HCT116 (cell line): ENCODE measurements around the gene DHRS7B. TPM values are rescaled to one million over a fixed set of nuclear protein-coding genes. Genes with fewer than 3 reads are reported as not detected.
"Not testable (repeated sequence)": the region's sequence is repeated elsewhere in the genome, so short reads cannot be mapped to it uniquely, and the experiment has no call there.

Experiments
- ATAC-seq: fragments of 200-7000 bp; cut with Tn5 transposase; 2 replicates; pipeline ENCODE4 v1.9.1; 2020; ENCODE audit warnings: mild to moderate bottlenecking, moderate library complexity
- BruUV-seq: library from RNA; stranded (reverse); fragments of 400-500 nt; replicated peaks from 2 replicates; lab custom pipeline; 2021; lab: Mats Ljungman, UMichigan
- CTCF ChIA-PET: fragments of 300-600 bp; sonication (Branson Sonifier 250); formaldehyde crosslinking; loops from one replicate; lab custom pipeline; 2021; ENCODE audit warnings: antibody characterized with exemption; lab: Charles Lee
- POLR2A ChIA-PET: fragments of 300-600, 350-600 bp; sonication (Branson Sonifier 250); formaldehyde crosslinking; loops from one replicate; lab custom pipeline; 2021; ENCODE audit warnings: antibody characterized with exemption; lab: Charles Lee
- RAD21 ChIA-PET, 2 experiments: fragments of 300-600 bp; sonication (Branson Sonifier 250); formaldehyde crosslinking; loops; one replicate each; lab custom pipeline; 2023; ENCODE audit warnings: low total read pairs in 2 of 2; ENCODE audit not compliant: uncharacterized antibody in 2 of 2, unreplicated experiment in 2 of 2, low non-redundant PET in 1 of 2; lab: Charles Lee
- DNase-seq: peaks from one replicate; pipeline ENCODE4 v3.0.0-alpha.2; 2010; ENCODE audit warnings: low read depth, low spot score
- H2AFZ ChIP-seq: fragments of 200-600 bp; shearing (Covaris generic), sonication (generic); 2 replicates; pipeline ENCODE4 v1.6.1; 2017; ENCODE audit warnings: low read depth, mixed run types, mixed read lengths, antibody characterized with exemption, low read length; ENCODE audit not compliant: poor library complexity, severe bottlenecking
- H3K27ac ChIP-seq: 2 replicates; pipeline ENCODE4 v1.5.1; 2012; ENCODE audit warnings: low read depth, low read length
- H3K27me3 ChIP-seq: fragments of 200-600 bp; sonication (generic); 2 replicates; pipeline ENCODE4 v1.6.1; 2016; ENCODE audit warnings: mixed run types, low read length, mixed read lengths; ENCODE audit not compliant: insufficient read depth
- H3K36me3 ChIP-seq, 2 experiments: fragments of 200-500 bp in 1 of 2; fragments of 200-600 bp in 1 of 2; sonication (Bioruptor generic) in 1 of 2; sonication (generic) in 1 of 2; 2 replicates each; pipeline versions ENCODE4 v1.5.1 to v1.6.1; 2014 to 2016; ENCODE audit warnings: low read length in 2 of 2, inconsistent platforms in 1 of 2, mixed read lengths in 1 of 2, mixed run types in 1 of 2; ENCODE audit not compliant: insufficient read depth in 2 of 2, control insufficient read depth in 1 of 2
- H3K4me1 ChIP-seq, 2 experiments: fragments of 200-600 bp in 1 of 2; sonication (generic) in 1 of 2; 2 replicates each; pipeline versions ENCODE4 v1.5.1 to v1.6.1; 2012 to 2017; ENCODE audit warnings: low read length in 2 of 2, inconsistent platforms in 1 of 2, mild to moderate bottlenecking in 1 of 2, mixed read lengths in 1 of 2, mixed run types in 1 of 2, moderate library complexity in 1 of 2; ENCODE audit not compliant: insufficient read depth in 2 of 2, control insufficient read depth in 1 of 2
- H3K4me2 ChIP-seq: fragments of 200-600 bp; sonication (generic); 2 replicates; pipeline ENCODE4 v1.6.1; 2017; ENCODE audit warnings: mixed run types, low read length, mixed read lengths
- H3K4me3 ChIP-seq, 2 experiments: fragments of 200-600 bp in 1 of 2; sonication (generic) in 1 of 2; replicated peaks in 1 of 2; 2 replicates each; pipeline ENCODE4 v1.5.1; 2011 to 2016; ENCODE audit warnings: low read length in 2 of 2, control low read depth in 1 of 2, low read depth in 1 of 2, mild to moderate bottlenecking in 1 of 2, mixed read lengths in 1 of 2, mixed run types in 1 of 2
- H3K79me2 ChIP-seq: fragments of 200-600 bp; sonication (generic); 2 replicates; pipeline ENCODE4 v1.6.1; 2017; ENCODE audit warnings: mild to moderate bottlenecking, mixed run types, low read length, moderate library complexity, mixed read lengths; ENCODE audit not compliant: insufficient read depth
- H3K9ac ChIP-seq: fragments of 200-600 bp; sonication (generic); 2 replicates; pipeline ENCODE4 v1.6.1; 2016; ENCODE audit warnings: low read length, mixed read lengths
- H3K9me2 ChIP-seq: fragments of 200-600 bp; sonication (generic), shearing (Covaris generic); 2 replicates; pipeline ENCODE4 v1.6.1; 2017; ENCODE audit warnings: mixed run types, mild to moderate bottlenecking, moderate library complexity; ENCODE audit not compliant: insufficient read depth
- H3K9me3 ChIP-seq, 2 experiments: fragments of 200-500 bp in 1 of 2; fragments of 200-600 bp in 1 of 2; sonication (Bioruptor generic) in 1 of 2; sonication (generic) in 1 of 2; 2 replicates each; pipeline ENCODE4 v1.6.1; 2014 to 2017; ENCODE audit warnings: low read length in 2 of 2, mixed read lengths in 2 of 2, inconsistent platforms in 1 of 2, low read depth in 1 of 2, mild to moderate bottlenecking in 1 of 2, mixed run types in 1 of 2, moderate library complexity in 1 of 2; ENCODE audit not compliant: control insufficient read depth in 1 of 2, insufficient read depth in 1 of 2
- H4K20me1 ChIP-seq: fragments of 200-600 bp; sonication (generic), shearing (Covaris generic); 2 replicates; pipeline ENCODE4 v1.6.1; 2017; ENCODE audit warnings: mixed run types, mild to moderate bottlenecking, moderate library complexity; ENCODE audit not compliant: insufficient read depth
- CEBPB ChIP-seq: IDR thresholded peaks from 2 replicates; pipeline ENCODE4 v1.6.1; 2012; ENCODE audit warnings: low read depth
- CTCF ChIP-seq, 3 experiments: fragments of 200-600 bp in 1 of 3; sonication (generic) in 1 of 3; IDR thresholded peaks in 2 of 3; conservative IDR thresholded peaks in 1 of 3; 2 replicates each; pipeline ENCODE4 v1.5.1; 2012 to 2017; ENCODE audit warnings: low read depth in 2 of 3, low read length in 2 of 3, antibody characterized with exemption in 1 of 3, borderline replicate concordance in 1 of 3, control low read depth in 1 of 3, mild to moderate bottlenecking in 1 of 3, mixed read lengths in 1 of 3, mixed run types in 1 of 3, moderate library complexity in 1 of 3; ENCODE audit not compliant: insufficient read depth in 1 of 3
- EZH2phosphoT487 ChIP-seq: fragments of 200-600 bp; IDR thresholded peaks from 2 replicates; pipeline ENCODE4 v1.6.1; 2018; ENCODE audit warnings: antibody characterized with exemption, borderline replicate concordance
- POLR2AphosphoS5 ChIP-seq: IDR thresholded peaks from 2 replicates; pipeline ENCODE4 v1.6.1; 2011; ENCODE audit warnings: mild to moderate bottlenecking, low read depth, low read length, moderate library complexity
- SP1 ChIP-seq: IDR thresholded peaks from 2 replicates; pipeline ENCODE4 v1.6.1; 2012; ENCODE audit warnings: low read depth
- YY1 ChIP-seq: IDR thresholded peaks from 2 replicates; pipeline ENCODE4 v1.6.1; 2011; ENCODE audit warnings: low read length, low read depth, moderate library complexity, mild to moderate bottlenecking; ENCODE audit not compliant: insufficient replicate concordance; ENCODE audit errors: extremely low read depth
- intact Hi-C: fragments of 100-400 bp; cut with micrococcal nuclease; formaldehyde crosslinking; loops from 2 replicates; pipeline ENCODE4 v1.10.0; 2022
- total RNA-seq: library from RNA; stranded (reverse); gene quantifications from one replicate; pipeline ENCODE4 v1.2.1, GENCODE V29; 2021; ENCODE audit not compliant: unreplicated experiment

The DHRS7B gene
- total RNA-seq, 1 experiment from 2014 or later = 19.6 TPM

- RAD21 ChIA-PET = no interaction called here
- H3K9me3 ChIP-seq = no peaks in the 10 kb centered on the region
- intact Hi-C loops = no loop called here
- no peaks in the 10 kb centered on the region for H3K27me3 ChIP-seq
- no TSS peak for BruUV-seq
- H3K4me3 ChIP-seq = no peak overlapping the region
- no peaks in the 10 kb centered on the region for H3K36me3 ChIP-seq
- H2AFZ ChIP-seq = no peak overlapping the region
- H3K9ac ChIP-seq = no peak overlapping the region
- H3K4me1 ChIP-seq = no peaks in the 10 kb centered on the region
- POLR2A ChIA-PET = no interaction called here
- TF ChIP-seq POLR2AphosphoS5 = no peak
- TF ChIP-seq EZH2phosphoT487 = no peak
- TF ChIP-seq YY1 = no peak
- TF ChIP-seq SP1 = no peak
- no peak for TF ChIP-seq CTCF (IDR thresholded peaks at IDR 0.05 in 2 of 3, conservative IDR thresholded peaks at IDR 0.05 in 1 of 3; ENCODE audit: borderline replicate concordance in 1 of 3, insufficient read depth in 1 of 3, low read depth in 2 of 3, low read length in 2 of 3)
- no peak for TF ChIP-seq CEBPB
- no peaks in the 10 kb centered on the region for H3K79me2 ChIP-seq
- no peak for DNase-seq
- H3K4me2 ChIP-seq = no peak overlapping the region
- no peak for ATAC-seq
- no peaks in the 10 kb centered on the region for H3K9me2 ChIP-seq
- no peaks in the 10 kb centered on the region for H4K20me1 ChIP-seq
- CTCF ChIA-PET = no interaction called here
- H3K27ac ChIP-seq = no peak overlapping the region
These were observed 20.4 kb upstream of the DHRS7B start for GRCh38 chr17:21106316-21106715.

GRCh38 chr17:21107067-21107650 lies 19.6 kb upstream of the DHRS7B start:
- ATAC-seq = not testable (repeated sequence)

More at GRCh38 chr17:21107067-21107650, 19.6 kb upstream of the DHRS7B start:
- H3K4me1 ChIP-seq, intact Hi-C loops, H3K9ac ChIP-seq, H3K27ac ChIP-seq, DNase-seq, POLR2A ChIA-PET, CTCF ChIA-PET, H3K36me3 ChIP-seq, BruUV-seq, H3K9me2 ChIP-seq, RAD21 ChIA-PET, H3K4me2 ChIP-seq, H3K27me3 ChIP-seq, H4K20me1 ChIP-seq, H3K79me2 ChIP-seq, H3K4me3 ChIP-seq, H3K9me3 ChIP-seq, H2AFZ ChIP-seq: not testable (repeated sequence)
